MG63 (cell line): ENCODE results near the gene SIPA1L2. TPM values are rescaled to one million over a fixed set of nuclear protein-coding genes. Genes with fewer than 3 reads are reported as not detected.

ENCODE experiments used
- DNase-seq: peaks from one replicate; pipeline ENCODE4 v3.0.0-alpha.2; 2020
- H3K27me3 ChIP-seq: fragments of 250-450 bp; sonication (Bioruptor Pico); 2 replicates; pipeline ENCODE4 v1.5.1; 2020; ENCODE audit warnings: mild to moderate bottlenecking, moderate library complexity
- H3K36me3 ChIP-seq: fragments of 250-450 bp; sonication (Bioruptor Pico); 2 replicates; pipeline ENCODE4 v1.5.1; 2020; ENCODE audit warnings: mild to moderate bottlenecking, moderate library complexity
- H3K4me3 ChIP-seq: fragments of 250-450 bp; sonication (Bioruptor Pico); 2 replicates; pipeline ENCODE4 v1.5.1; 2020; ENCODE audit warnings: mild to moderate bottlenecking, moderate library complexity
- H3K9me3 ChIP-seq: fragments of 250-450 bp; sonication (Bioruptor Pico); 2 replicates; pipeline ENCODE4 v1.5.1; 2020; ENCODE audit warnings: mild to moderate bottlenecking, moderate library complexity
- total RNA-seq: library from RNA; depleted of rRNA; stranded (reverse); fragments of >200 nt; shearing (Covaris generic); gene quantifications from 2 replicates; pipeline ENCODE4 v1.2.3, GENCODE V29; 2014; ENCODE audit warnings: low replicate concordance; rRNA removed

SIPA1L2 gene
- total RNA-seq, 1 experiment from 2014 or later = 16.8 TPM

GRCh38 chr1:232585486-232585885 is 44.4 kb downstream of the SIPA1L2 start:
- H3K9me3 ChIP-seq = no peaks in the 10 kb centered on the region
- no peak overlapping the region for H3K4me3 ChIP-seq
- peaks cover 13% of the 10 kb centered on the region for H3K36me3 ChIP-seq
- DNase-seq = no peak
- no peaks in the 10 kb centered on the region for H3K27me3 ChIP-seq

GRCh38 chr1:232581932-232582331 is 48.0 kb downstream of the SIPA1L2 start:
- H3K9me3 ChIP-seq = no peaks in the 10 kb centered on the region

More at GRCh38 chr1:232581932-232582331, 48.0 kb downstream of the SIPA1L2 start:
- Histone ChIP-seq H3K36me3 (peaks cover 15% of the 10 kb centered on the region), H3K4me3 (no peak overlapping the region), H3K27me3 (no peaks in the 10 kb centered on the region)
- DNase-seq = no peak

Other genes with a start within 250 kb of the SIPA1L2 start
- gene MAP10, start 175.3 kb upstream of the SIPA1L2 start, total RNA-seq = 1.9 and 3.2 TPM in 2 replicates